H9 (cell line): ENCODE data around the gene FKTN. TPM values are rescaled to one million over a fixed set of nuclear protein-coding genes. Genes with fewer than 3 reads are reported as not detected.

ENCODE experiments used
- DNase-seq: peaks from one replicate; pipeline ENCODE4 v3.0.0-alpha.2; 2017
- H2AFZ ChIP-seq: one replicate; pipeline ENCODE4 v1.6.1; 2013; ENCODE audit warnings: mild to moderate bottlenecking, low read length, control low read depth, moderate library complexity
- H2AK5ac ChIP-seq: 2 replicates; pipeline ENCODE4 v1.6.1; 2013; ENCODE audit warnings: low read length, control low read depth, mixed read lengths; ENCODE audit not compliant: insufficient read length
- H2BK120ac ChIP-seq: one replicate; pipeline ENCODE4 v1.6.1; 2013; ENCODE audit warnings: low read depth, mild to moderate bottlenecking, low read length, control low read depth, inconsistent platforms; ENCODE audit not compliant: poor library complexity, severe bottlenecking
- H2BK12ac ChIP-seq: 2 replicates; pipeline ENCODE4 v1.6.1; 2013; ENCODE audit warnings: low read length, control low read depth, mixed read lengths, low read depth; ENCODE audit not compliant: insufficient read length
- H2BK15ac ChIP-seq: 2 replicates; pipeline ENCODE4 v1.6.1; 2013; ENCODE audit warnings: low read depth, low read length, control low read depth
- H2BK20ac ChIP-seq: one replicate; pipeline ENCODE4 v1.6.1; 2013; ENCODE audit warnings: low read depth, mild to moderate bottlenecking, low read length, control low read depth, inconsistent platforms; ENCODE audit not compliant: poor library complexity, severe bottlenecking
- H2BK5ac ChIP-seq: 2 replicates; pipeline ENCODE4 v1.6.1; 2013; ENCODE audit warnings: low read length, control low read depth, mixed read lengths; ENCODE audit not compliant: insufficient read length
- H3K14ac ChIP-seq: 2 replicates; pipeline ENCODE4 v1.6.1; 2013; ENCODE audit warnings: low read length, control low read depth; ENCODE audit not compliant: insufficient read depth
- H3K18ac ChIP-seq: 2 replicates; pipeline ENCODE4 v1.6.1; 2013; ENCODE audit warnings: low read depth, mild to moderate bottlenecking, mixed read lengths, low read length, control low read depth; ENCODE audit not compliant: insufficient read length
- H3K23ac ChIP-seq: 2 replicates; pipeline ENCODE4 v1.6.1; 2013; ENCODE audit warnings: low read length, control low read depth, mixed read lengths, low read depth; ENCODE audit not compliant: insufficient read length
- H3K23me2 ChIP-seq: 2 replicates; pipeline ENCODE4 v1.6.1; 2013; ENCODE audit warnings: low read depth, mild to moderate bottlenecking, mixed read lengths, low read length, control low read depth; ENCODE audit not compliant: insufficient read length, poor library complexity, severe bottlenecking
- H3K27ac ChIP-seq: 2 replicates; pipeline ENCODE4 v1.5.1; 2013; ENCODE audit warnings: low read length, control low read depth, mixed read lengths, low read depth; ENCODE audit not compliant: insufficient read length
- H3K27me3 ChIP-seq: 2 replicates; pipeline ENCODE4 v1.6.1; 2013; ENCODE audit warnings: low read length, control low read depth, inconsistent platforms; ENCODE audit not compliant: insufficient read depth
- H3K4ac ChIP-seq: 2 replicates; pipeline ENCODE4 v1.6.1; 2013; ENCODE audit warnings: low read depth, mild to moderate bottlenecking, control low read depth, inconsistent platforms, low read length, moderate library complexity
- H3K4me1 ChIP-seq: 2 replicates; pipeline ENCODE4 v1.6.1; 2013; ENCODE audit warnings: low read length, control low read depth, inconsistent platforms; ENCODE audit not compliant: insufficient read depth
- H3K4me2 ChIP-seq: 2 replicates; pipeline ENCODE4 v1.6.1; 2013; ENCODE audit warnings: low read length, control low read depth, mixed read lengths; ENCODE audit not compliant: insufficient read length, insufficient read depth
- H3K56ac ChIP-seq: 2 replicates; pipeline ENCODE4 v1.6.1; 2013; ENCODE audit warnings: low read depth, mild to moderate bottlenecking, mixed read lengths, low read length, control low read depth; ENCODE audit not compliant: insufficient read length
- H3K79me1 ChIP-seq: 2 replicates; pipeline ENCODE4 v1.6.1; 2013; ENCODE audit warnings: low read depth, mild to moderate bottlenecking, moderate library complexity, low read length, control low read depth, inconsistent platforms; ENCODE audit not compliant: insufficient read depth, poor library complexity, severe bottlenecking
- H3K79me2 ChIP-seq: 2 replicates; pipeline ENCODE4 v1.6.1; 2013; ENCODE audit warnings: low read length, control low read depth, inconsistent platforms; ENCODE audit not compliant: insufficient read depth
- H3K9ac ChIP-seq: 2 replicates; pipeline ENCODE4 v1.6.1; 2013; ENCODE audit warnings: low read length, control low read depth, mixed read lengths; ENCODE audit not compliant: insufficient read length; ENCODE audit errors: extremely low read depth
- H3K9me3 ChIP-seq: one replicate; pipeline ENCODE4 v1.6.1; 2013; ENCODE audit warnings: low read depth, low read length, inconsistent platforms; ENCODE audit not compliant: control insufficient read depth
- H3T11ph ChIP-seq: one replicate; pipeline ENCODE4 v1.6.1; 2013; ENCODE audit warnings: mild to moderate bottlenecking, low read length, control low read depth, inconsistent platforms
- H4K20me1 ChIP-seq: one replicate; pipeline ENCODE4 v1.6.1; 2013; ENCODE audit not compliant: control insufficient read depth, insufficient read length, insufficient read depth
- H4K5ac ChIP-seq: 2 replicates; pipeline ENCODE4 v1.6.1; 2013; ENCODE audit warnings: low read depth, mild to moderate bottlenecking, mixed read lengths, low read length, control low read depth; ENCODE audit not compliant: insufficient read length
- H4K8ac ChIP-seq: replicated peaks from 2 replicates; pipeline ENCODE4 v1.6.1; 2013; ENCODE audit warnings: low read length, control low read depth, mixed read lengths, low read depth; ENCODE audit not compliant: insufficient read length
- H4K91ac ChIP-seq: 2 replicates; pipeline ENCODE4 v1.6.1; 2013; ENCODE audit warnings: low read depth, mild to moderate bottlenecking, moderate library complexity, mixed read lengths, low read length, control low read depth; ENCODE audit not compliant: insufficient read length
- H3K27ac Mint-ChIP-seq, 3 experiments: 2 replicates in 2 of 3; 3 replicates in 1 of 3; pipeline ENCODE4 v1.8.0; 2020 to 2021; ENCODE audit warnings: mixed read lengths in 3 of 3, mild to moderate bottlenecking in 1 of 3, moderate library complexity in 1 of 3
- H3K27me3 Mint-ChIP-seq: 2 replicates; pipeline ENCODE4 v1.8.0; 2021; ENCODE audit warnings: low read depth, mild to moderate bottlenecking, moderate library complexity, mixed read lengths
- H3K36me3 Mint-ChIP-seq, 3 experiments: 2 replicates in 2 of 3; 3 replicates in 1 of 3; pipeline ENCODE4 v1.8.0; 2020 to 2021; ENCODE audit warnings: low read depth in 3 of 3, mixed read lengths in 3 of 3; ENCODE audit not compliant: insufficient read depth in 1 of 3
- H3K4me1 Mint-ChIP-seq, 2 experiments: 2 replicates each; pipeline ENCODE4 v1.8.0; 2020; ENCODE audit warnings: mixed read lengths in 2 of 2
- H3K4me3 Mint-ChIP-seq, 2 experiments: 2 replicates in 1 of 2; 3 replicates in 1 of 2; pipeline ENCODE4 v1.8.0; 2020 to 2021; ENCODE audit warnings: mild to moderate bottlenecking in 2 of 2, mixed read lengths in 2 of 2, moderate library complexity in 1 of 2
- H3K9me3 Mint-ChIP-seq, 2 experiments: 2 replicates in 1 of 2; 3 replicates in 1 of 2; pipeline ENCODE4 v1.8.0; 2020; ENCODE audit warnings: mild to moderate bottlenecking in 2 of 2, mixed read lengths in 2 of 2, moderate library complexity in 1 of 2
- WGBS: extraction: QIAGEN DNeasy Blood & Tissue Kit; methylation state at CpG from one replicate; pipeline ENCODE4 v1.1.7; 2013; ENCODE audit warnings: missing lambda C conversion rate, low lambda C conversion rate, mixed read lengths; ENCODE audit not compliant: insufficient read length; ENCODE audit errors: extremely low coverage; 5-methylcytosine and 5-hydroxymethylcytosine counted together
- total RNA-seq: library from RNA; stranded (reverse); gene quantifications from 2 replicates; pipeline ENCODE4 v1.2.1, GENCODE V29; 2021
- TF ChIP-seq, protein P1 (sequence below): fragments of 200-600 bp; sonication (generic); conservative IDR thresholded peaks from 3 replicates; pipeline ENCODE4 v1.8.0; 2021; ENCODE audit warnings: antibody characterized with exemption, mild to moderate bottlenecking

Gene FKTN
- total RNA-seq, 1 experiment from 2014 or later, result 14.3 TPM

DNA sequence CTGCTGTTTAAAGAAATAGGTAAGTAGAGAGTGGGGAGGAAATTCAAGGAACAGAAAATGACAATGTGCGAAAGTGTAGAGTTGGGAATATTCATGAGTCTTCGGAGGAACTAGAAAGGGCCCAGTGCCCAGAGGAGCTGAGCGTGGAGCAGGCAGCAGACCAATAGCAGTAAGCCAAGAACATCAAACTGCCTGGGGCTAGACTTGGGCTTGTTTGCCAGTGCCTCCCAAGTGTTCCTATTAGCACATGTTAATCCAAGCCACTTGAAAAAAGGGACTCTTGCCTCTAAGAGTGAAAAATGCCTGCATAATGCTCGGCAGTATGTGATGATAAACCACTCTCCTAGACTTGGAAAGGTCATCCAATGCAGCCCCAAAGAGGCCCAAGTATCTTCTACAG, 103.1 kb downstream of the FKTN start:
- Histone ChIP-seq H2BK5ac (no peak overlapping the region), H2AFZ (no peak overlapping the region), H3T11ph (no peak overlapping the region), H2BK12ac (no peak overlapping the region), H3K4me2 (no peak overlapping the region), H2AK5ac (no peak overlapping the region), H3K14ac (no peak overlapping the region), H4K20me1 (no peaks in the 10 kb centered on the region), H4K91ac (no peak overlapping the region), H4K8ac (no peak overlapping the region), H2BK20ac (no peak overlapping the region), H3K4me1 (no peaks in the 10 kb centered on the region; the same call in 1 of the 2 replicates), H4K5ac (no peak overlapping the region), H3K79me1 (no peaks in the 10 kb centered on the region), H3K4ac (no peak overlapping the region), H3K9ac (no peak overlapping the region), H3K79me2 (no peaks in the 10 kb centered on the region), H3K18ac (no peak overlapping the region), H2BK120ac (no peak overlapping the region), H2BK15ac (no peak overlapping the region), H3K27me3 (peaks cover 12% of the 10 kb centered on the region; the same call in 1 of the 2 replicates), H3K27ac (no peak overlapping the region), H3K23ac (no peak overlapping the region), H3K23me2 (peaks cover 7% of the 10 kb centered on the region), H3K56ac (no peak overlapping the region), H3K9me3 (no peaks in the 10 kb centered on the region)
- no peak overlapping the region for H3K4me3 Mint-ChIP-seq
- H3K27ac Mint-ChIP-seq, result no peak overlapping the region
- H3K27me3 Mint-ChIP-seq, result peaks cover 50% of the 10 kb centered on the region
- DNase-seq, result no peak
- no peaks in the 10 kb centered on the region; a peak in 1 of 5 replicates for H3K9me3 Mint-ChIP-seq
- no CpG with 5 or more reads among the region's 4 CpGs for WGBS
- H3K4me1 Mint-ChIP-seq, result peaks cover 23 to 24% of the 10 kb centered on the region in 2 experiments
- TF ChIP-seq, protein P1, sequence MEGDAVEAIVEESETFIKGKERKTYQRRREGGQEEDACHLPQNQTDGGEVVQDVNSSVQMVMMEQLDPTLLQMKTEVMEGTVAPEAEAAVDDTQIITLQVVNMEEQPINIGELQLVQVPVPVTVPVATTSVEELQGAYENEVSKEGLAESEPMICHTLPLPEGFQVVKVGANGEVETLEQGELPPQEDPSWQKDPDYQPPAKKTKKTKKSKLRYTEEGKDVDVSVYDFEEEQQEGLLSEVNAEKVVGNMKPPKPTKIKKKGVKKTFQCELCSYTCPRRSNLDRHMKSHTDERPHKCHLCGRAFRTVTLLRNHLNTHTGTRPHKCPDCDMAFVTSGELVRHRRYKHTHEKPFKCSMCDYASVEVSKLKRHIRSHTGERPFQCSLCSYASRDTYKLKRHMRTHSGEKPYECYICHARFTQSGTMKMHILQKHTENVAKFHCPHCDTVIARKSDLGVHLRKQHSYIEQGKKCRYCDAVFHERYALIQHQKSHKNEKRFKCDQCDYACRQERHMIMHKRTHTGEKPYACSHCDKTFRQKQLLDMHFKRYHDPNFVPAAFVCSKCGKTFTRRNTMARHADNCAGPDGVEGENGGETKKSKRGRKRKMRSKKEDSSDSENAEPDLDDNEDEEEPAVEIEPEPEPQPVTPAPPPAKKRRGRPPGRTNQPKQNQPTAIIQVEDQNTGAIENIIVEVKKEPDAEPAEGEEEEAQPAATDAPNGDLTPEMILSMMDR, result no peak
- no peaks in the 10 kb centered on the region for H3K36me3 Mint-ChIP-seq
